ENCODE data around the gene ATP13A4.

Gene ATP13A4

DNA sequence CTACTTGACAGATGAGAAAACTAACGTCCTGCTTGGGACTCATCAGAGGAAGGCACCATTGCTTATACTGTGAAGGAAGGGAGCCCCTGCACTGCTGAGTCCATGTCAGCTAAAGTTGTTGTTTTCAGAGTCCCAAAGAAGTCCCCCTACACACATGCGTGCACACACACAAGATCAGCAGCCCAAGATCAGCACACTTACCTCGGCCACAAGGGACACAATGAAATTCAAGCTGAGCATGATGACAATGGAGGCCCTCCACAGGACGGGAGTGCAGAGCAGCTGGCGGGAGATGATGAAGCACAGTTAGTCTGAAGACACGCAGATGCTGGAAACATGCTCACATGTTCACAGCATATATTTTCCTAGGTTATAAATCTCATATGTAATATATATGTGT is 147.6 kb downstream of the ATP13A4 start:
- POLR2A ChIA-PET = no interaction called here

DNA sequence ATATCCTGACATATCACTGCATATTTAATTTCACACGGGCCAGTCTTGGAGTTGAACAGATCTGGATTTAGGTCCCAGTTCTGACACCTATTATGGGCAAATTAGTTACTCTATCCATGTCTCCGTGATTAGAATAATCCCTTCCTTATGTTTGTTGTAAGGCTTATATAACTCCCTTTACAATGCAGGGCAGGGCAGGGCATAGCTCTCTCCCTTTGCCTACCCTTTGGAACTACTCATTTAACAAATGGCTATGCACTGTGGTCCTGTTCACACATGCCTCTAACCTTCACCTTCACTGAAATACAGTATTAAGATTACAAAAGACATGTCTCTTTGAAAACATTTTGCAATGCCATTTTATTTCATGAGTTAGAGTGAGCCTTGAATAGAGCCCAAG is 151.4 kb downstream of the ATP13A4 start:
- Histone ChIP-seq H3K4me1 (ENCODE audit: control extremely low read depth in 1 of 4, control insufficient read depth in 4 of 4, insufficient read depth in 4 of 4, low read length in 3 of 4) (no peaks in the 10 kb centered on the region), H3K27ac (ENCODE audit: insufficient read depth in 1 of 2, low read depth in 1 of 2, low read length in 2 of 2, poor library complexity in 1 of 2, severe bottlenecking in 2 of 2) (no peak overlapping the region), H3K27me3 (replicated peaks in 2 of 5; ENCODE audit: control insufficient read depth in 4 of 5, insufficient read depth in 5 of 5, low read length in 4 of 5) (no peaks in the 10 kb centered on the region), H3K36me3 (ENCODE audit: control insufficient read depth in 4 of 4, insufficient read depth in 4 of 4, low read length in 3 of 4) (no peaks in the 10 kb centered on the region), H3K4me3 (ENCODE audit: control insufficient read depth in 1 of 7, extremely low read depth in 1 of 7, insufficient read depth in 4 of 7, low read depth in 2 of 7, low read length in 6 of 7) (no peak overlapping the region), H3K9me3 (ENCODE audit: control extremely low read depth in 1 of 5, control insufficient read depth in 4 of 5, insufficient read depth in 2 of 5, low read depth in 1 of 5, low read length in 4 of 5) (peaks cover 0 to 2% (median 0%) of the 10 kb centered on the region in 5 experiments)
- no CpG with 5 or more reads among the region's 2 CpGs for WGBS (ENCODE audit: insufficient coverage)
- CTCF ChIA-PET = no interaction called here
- no peak for DNase-seq
- POLR2A ChIA-PET = no interaction called here

More for the DNA sequence above, 147.6 kb downstream of the ATP13A4 start:
- H3K36me3 ChIP-seq (ENCODE audit: control insufficient read depth in 4 of 4, insufficient read depth in 4 of 4, low read length in 3 of 4) = no peaks in the 10 kb centered on the region
- H3K9me3 ChIP-seq (ENCODE audit: control extremely low read depth in 1 of 5, control insufficient read depth in 4 of 5, insufficient read depth in 2 of 5, low read depth in 1 of 5, low read length in 4 of 5) = peaks cover 0 to 2% (median 0%) of the 10 kb centered on the region in 5 experiments
- CTCF ChIA-PET = no interaction called here
- 88% methylated on average over 3 of the region's 6 CpGs for WGBS (ENCODE audit: insufficient coverage)
- H3K4me1 ChIP-seq (ENCODE audit: control extremely low read depth in 1 of 4, control insufficient read depth in 4 of 4, insufficient read depth in 4 of 4, low read length in 3 of 4) = no peaks in the 10 kb centered on the region
- H3K27ac ChIP-seq (ENCODE audit: insufficient read depth in 1 of 2, low read depth in 1 of 2, low read length in 2 of 2, poor library complexity in 1 of 2, severe bottlenecking in 2 of 2) = no peak overlapping the region
- no peak for DNase-seq
- no peaks in the 10 kb centered on the region for H3K27me3 ChIP-seq (replicated peaks in 2 of 5; ENCODE audit: control insufficient read depth in 4 of 5, insufficient read depth in 5 of 5, low read length in 4 of 5)
- no peak overlapping the region for H3K4me3 ChIP-seq (ENCODE audit: control insufficient read depth in 1 of 7, extremely low read depth in 1 of 7, insufficient read depth in 4 of 7, low read depth in 2 of 7, low read length in 6 of 7)

DNA sequence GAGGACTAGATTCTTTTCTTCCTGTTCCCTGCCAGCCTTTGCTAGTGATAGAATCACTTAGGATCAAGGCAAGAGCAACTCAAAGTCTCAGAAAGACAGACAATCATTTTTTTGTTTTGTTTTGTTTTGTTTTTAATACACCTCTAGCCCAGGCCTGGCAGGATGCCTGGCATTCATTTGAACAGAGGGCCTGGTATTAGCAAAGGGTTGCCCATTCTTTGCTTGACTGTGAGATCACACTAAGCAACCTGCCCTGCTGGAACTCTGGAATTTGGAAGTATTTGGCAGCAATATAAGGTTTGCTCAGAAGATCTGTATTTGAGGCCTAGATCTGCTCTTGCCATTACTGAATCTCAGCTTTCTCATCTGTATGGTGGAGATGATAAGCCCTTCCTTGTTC is 154.4 kb downstream of the ATP13A4 start:
- CTCF ChIA-PET = no interaction called here
- H3K27ac ChIP-seq (ENCODE audit: insufficient read depth in 1 of 2, low read depth in 1 of 2, low read length in 2 of 2, poor library complexity in 1 of 2, severe bottlenecking in 2 of 2) = no peak overlapping the region
- H3K4me3 ChIP-seq (ENCODE audit: control insufficient read depth in 1 of 7, extremely low read depth in 1 of 7, insufficient read depth in 4 of 7, low read depth in 2 of 7, low read length in 6 of 7) = no peak overlapping the region
- H3K9me3 ChIP-seq (ENCODE audit: control extremely low read depth in 1 of 5, control insufficient read depth in 4 of 5, insufficient read depth in 2 of 5, low read depth in 1 of 5, low read length in 4 of 5) = no peaks in the 10 kb centered on the region
- H3K4me1 ChIP-seq (ENCODE audit: control extremely low read depth in 1 of 4, control insufficient read depth in 4 of 4, insufficient read depth in 4 of 4, low read length in 3 of 4) = no peaks in the 10 kb centered on the region
- POLR2A ChIA-PET = no interaction called here
- no peaks in the 10 kb centered on the region for H3K36me3 ChIP-seq (ENCODE audit: control insufficient read depth in 4 of 4, insufficient read depth in 4 of 4, low read length in 3 of 4)
- H3K27me3 ChIP-seq (replicated peaks in 2 of 5; ENCODE audit: control insufficient read depth in 4 of 5, insufficient read depth in 5 of 5, low read length in 4 of 5) = no peaks in the 10 kb centered on the region
- DNase-seq = no peak

DNA sequence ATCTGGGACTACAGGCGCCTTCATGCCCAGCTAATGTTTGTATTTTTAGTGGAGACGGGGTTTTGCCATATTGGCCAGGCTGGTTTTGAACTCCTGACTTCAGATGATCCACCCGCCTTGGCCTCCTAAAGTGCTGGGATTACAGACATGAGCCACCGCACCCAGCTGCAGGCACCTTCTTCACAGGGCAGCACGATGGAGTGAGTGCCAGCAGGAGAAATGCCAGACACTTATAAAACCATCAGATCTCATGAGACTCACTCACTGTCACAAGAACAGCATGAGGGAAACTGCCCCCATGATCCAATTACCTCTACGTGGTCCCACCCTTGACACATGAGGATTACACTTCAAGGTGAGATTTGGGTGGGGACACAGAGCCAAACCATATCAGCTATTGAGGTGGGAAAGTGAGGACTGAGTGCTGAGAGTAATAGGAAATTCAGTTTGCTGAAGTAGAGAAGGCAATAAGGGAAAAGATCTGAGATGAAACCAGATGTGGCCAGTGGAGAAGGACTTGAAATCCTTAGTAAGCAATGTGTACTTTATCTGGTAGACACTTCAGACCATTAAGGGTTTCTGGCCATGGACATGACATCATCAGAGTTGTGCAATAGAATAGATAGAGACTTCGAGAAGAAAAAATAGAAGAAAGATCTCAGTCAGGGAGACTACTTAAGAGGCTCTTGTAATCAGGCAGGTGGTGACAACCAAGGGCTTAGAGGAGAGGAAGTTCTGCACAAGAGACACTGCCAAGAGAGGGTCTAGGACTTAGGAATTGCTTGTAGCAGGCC is 158.0 kb downstream of the ATP13A4 start:
- H3K27me3 ChIP-seq (replicated peaks in 2 of 5; ENCODE audit: control insufficient read depth in 4 of 5, insufficient read depth in 5 of 5, low read length in 4 of 5) = no peaks in the 10 kb centered on the region
- CTCF ChIA-PET = no interaction called here

DNA sequence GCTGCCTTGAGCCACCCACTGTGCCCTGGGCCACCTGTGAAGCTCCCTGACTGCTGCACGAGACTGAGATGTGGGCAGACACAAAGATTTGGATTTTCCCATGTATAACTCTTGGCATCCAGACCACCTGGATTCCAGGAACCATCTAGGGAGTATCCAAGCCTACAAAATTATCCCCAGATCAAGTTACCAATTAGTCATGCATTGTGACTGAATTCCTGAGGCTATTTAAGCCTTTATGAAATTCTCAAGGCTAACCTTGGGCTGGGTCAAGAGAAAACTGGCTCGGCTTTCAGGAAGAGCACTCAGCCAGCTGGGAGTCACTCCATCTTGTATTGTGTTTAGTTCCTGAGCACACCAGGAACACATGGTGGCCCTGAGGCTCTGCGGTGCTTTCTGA is 162.8 kb downstream of the ATP13A4 start:
- no peak overlapping the region for H3K4me3 ChIP-seq (ENCODE audit: control insufficient read depth in 1 of 7, extremely low read depth in 1 of 7, insufficient read depth in 4 of 7, low read depth in 2 of 7, low read length in 6 of 7)
- no peaks in the 10 kb centered on the region for H3K27me3 ChIP-seq (replicated peaks in 2 of 5; ENCODE audit: control insufficient read depth in 4 of 5, insufficient read depth in 5 of 5, low read length in 4 of 5)
- no peaks in the 10 kb centered on the region for H3K36me3 ChIP-seq (ENCODE audit: control insufficient read depth in 4 of 4, insufficient read depth in 4 of 4, low read length in 3 of 4)
- 100% methylated on average over 3 of the region's 3 CpGs for WGBS (ENCODE audit: insufficient coverage)
- H3K27ac ChIP-seq (ENCODE audit: insufficient read depth in 1 of 2, low read depth in 1 of 2, low read length in 2 of 2, poor library complexity in 1 of 2, severe bottlenecking in 2 of 2) = no peak overlapping the region
- no peaks in the 10 kb centered on the region for H3K4me1 ChIP-seq (ENCODE audit: control extremely low read depth in 1 of 4, control insufficient read depth in 4 of 4, insufficient read depth in 4 of 4, low read length in 3 of 4)
- ChIA-PET POLR2A (no interaction called here), CTCF (no interaction called here)
- DNase-seq = no peak
- no peaks in the 10 kb centered on the region for H3K9me3 ChIP-seq (ENCODE audit: control extremely low read depth in 1 of 5, control insufficient read depth in 4 of 5, insufficient read depth in 2 of 5, low read depth in 1 of 5, low read length in 4 of 5)

More for the DNA sequence above, 158.0 kb downstream of the ATP13A4 start:
- no peak for DNase-seq
- WGBS (ENCODE audit: insufficient coverage) = 92% methylated on average over 7 of the region's 7 CpGs
- Histone ChIP-seq H3K9me3 (ENCODE audit: control extremely low read depth in 1 of 5, control insufficient read depth in 4 of 5, insufficient read depth in 2 of 5, low read depth in 1 of 5, low read length in 4 of 5) (no peaks in the 10 kb centered on the region), H3K27ac (ENCODE audit: insufficient read depth in 1 of 2, low read depth in 1 of 2, low read length in 2 of 2, poor library complexity in 1 of 2, severe bottlenecking in 2 of 2) (no peak overlapping the region), H3K36me3 (ENCODE audit: control insufficient read depth in 4 of 4, insufficient read depth in 4 of 4, low read length in 3 of 4) (no peaks in the 10 kb centered on the region), H3K4me3 (ENCODE audit: control insufficient read depth in 1 of 7, extremely low read depth in 1 of 7, insufficient read depth in 4 of 7, low read depth in 2 of 7, low read length in 6 of 7) (no peak overlapping the region), H3K4me1 (ENCODE audit: control extremely low read depth in 1 of 4, control insufficient read depth in 4 of 4, insufficient read depth in 4 of 4, low read length in 3 of 4) (no peaks in the 10 kb centered on the region)
- POLR2A ChIA-PET = no interaction called here

DNA sequence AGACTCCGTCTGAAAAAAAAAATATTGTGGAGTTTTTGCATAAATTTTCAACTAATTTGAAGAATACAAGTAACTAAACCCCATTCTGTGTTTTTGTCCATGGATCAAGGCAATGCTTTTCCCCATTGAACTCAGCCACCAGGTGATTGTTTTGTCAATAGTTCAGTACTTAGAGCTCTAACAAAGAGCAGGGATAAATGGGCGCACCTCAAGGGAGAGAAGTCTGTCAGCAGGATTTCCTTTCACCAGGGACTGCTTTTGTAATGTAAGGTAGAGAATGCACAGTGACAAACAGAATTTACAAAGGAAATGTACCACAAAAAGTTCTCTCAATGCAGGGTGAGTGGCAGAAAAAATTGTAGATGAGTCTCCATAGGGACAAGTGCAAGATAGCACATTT is 165.4 kb downstream of the ATP13A4 start:
- DNase-seq = no peak
- no peaks in the 10 kb centered on the region for H3K36me3 ChIP-seq (ENCODE audit: control insufficient read depth in 4 of 4, insufficient read depth in 4 of 4, low read length in 3 of 4)
- no CpG with 5 or more reads among the region's 2 CpGs for WGBS (ENCODE audit: insufficient coverage)
- no peaks in the 10 kb centered on the region for H3K27me3 ChIP-seq (replicated peaks in 2 of 5; ENCODE audit: control insufficient read depth in 4 of 5, insufficient read depth in 5 of 5, low read length in 4 of 5)
- H3K27ac ChIP-seq (ENCODE audit: insufficient read depth in 1 of 2, low read depth in 1 of 2, low read length in 2 of 2, poor library complexity in 1 of 2, severe bottlenecking in 2 of 2) = no peak overlapping the region
- no peaks in the 10 kb centered on the region for H3K4me1 ChIP-seq (ENCODE audit: control extremely low read depth in 1 of 4, control insufficient read depth in 4 of 4, insufficient read depth in 4 of 4, low read length in 3 of 4)
- no peak overlapping the region for H3K4me3 ChIP-seq (ENCODE audit: control insufficient read depth in 1 of 7, extremely low read depth in 1 of 7, insufficient read depth in 4 of 7, low read depth in 2 of 7, low read length in 6 of 7)
- CTCF ChIA-PET = interaction anchor here (0.7 kb wide), 1 partner anchor 35 kb away, joined by 5 read pairs; no protein-coding TSS in a partner anchor
- POLR2A ChIA-PET = no interaction called here
- H3K9me3 ChIP-seq (ENCODE audit: control extremely low read depth in 1 of 5, control insufficient read depth in 4 of 5, insufficient read depth in 2 of 5, low read depth in 1 of 5, low read length in 4 of 5) = no peaks in the 10 kb centered on the region

DNA sequence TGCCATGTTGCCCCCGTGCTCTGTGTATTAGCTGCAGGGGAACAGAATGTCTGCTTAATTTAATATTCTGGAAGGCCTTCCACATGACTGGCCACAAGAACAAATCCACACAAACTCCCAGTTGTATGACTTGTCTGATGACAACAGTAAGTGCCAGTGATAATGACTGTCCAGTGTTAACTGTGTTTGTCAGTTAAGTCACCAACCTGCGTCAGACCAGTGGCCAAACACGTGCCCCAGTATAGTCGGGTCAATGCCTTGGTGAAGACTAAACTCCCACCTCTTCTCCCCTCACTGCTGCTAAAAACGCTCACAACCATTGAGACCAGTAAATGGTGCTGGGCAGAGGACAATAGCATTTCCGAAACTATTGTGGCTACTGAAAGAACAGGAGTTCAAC is 166.3 kb downstream of the ATP13A4 start:
- WGBS (ENCODE audit: insufficient coverage) = 96% methylated on average over 4 of the region's 6 CpGs
- CTCF ChIA-PET = no interaction called here

More for the DNA sequence above, 166.3 kb downstream of the ATP13A4 start:
- Histone ChIP-seq H3K4me1 (ENCODE audit: control extremely low read depth in 1 of 4, control insufficient read depth in 4 of 4, insufficient read depth in 4 of 4, low read length in 3 of 4) (no peaks in the 10 kb centered on the region), H3K36me3 (ENCODE audit: control insufficient read depth in 4 of 4, insufficient read depth in 4 of 4, low read length in 3 of 4) (no peaks in the 10 kb centered on the region), H3K4me3 (ENCODE audit: control insufficient read depth in 1 of 7, extremely low read depth in 1 of 7, insufficient read depth in 4 of 7, low read depth in 2 of 7, low read length in 6 of 7) (no peak overlapping the region), H3K27me3 (replicated peaks in 2 of 5; ENCODE audit: control insufficient read depth in 4 of 5, insufficient read depth in 5 of 5, low read length in 4 of 5) (peaks cover 0 to 1% (median 0%) of the 10 kb centered on the region in 5 experiments), H3K27ac (ENCODE audit: insufficient read depth in 1 of 2, low read depth in 1 of 2, low read length in 2 of 2, poor library complexity in 1 of 2, severe bottlenecking in 2 of 2) (no peak overlapping the region), H3K9me3 (ENCODE audit: control extremely low read depth in 1 of 5, control insufficient read depth in 4 of 5, insufficient read depth in 2 of 5, low read depth in 1 of 5, low read length in 4 of 5) (no peaks in the 10 kb centered on the region)
- no peak for DNase-seq
- POLR2A ChIA-PET = no interaction called here

All from common myeloid progenitor, CD34-positive (primary cell).